Hepatocyte (in vitro differentiated cells): ENCODE data around the gene CDH4. TPM values are rescaled to one million over a fixed set of nuclear protein-coding genes. Genes with fewer than 3 reads are reported as not detected.
"Not testable (repeated sequence)": the region's sequence is repeated elsewhere in the genome, so short reads cannot be mapped to it uniquely, and the experiment has no call there.

ENCODE experiments used
- DNase-seq: peaks from one replicate; pipeline ENCODE4 v3.0.0-alpha.2; 2016; ENCODE audit warnings: low spot score
- H2AFZ ChIP-seq: fragments of 200-600 bp; sonication (generic); 2 replicates; pipeline ENCODE4 v1.6.0; 2016; ENCODE audit warnings: antibody characterized with exemption, mild to moderate bottlenecking
- H3K27ac ChIP-seq: fragments of 200-600 bp; sonication (generic); 2 replicates; pipeline ENCODE4 v1.5.1; 2016; ENCODE audit warnings: mild to moderate bottlenecking
- H3K27me3 ChIP-seq: fragments of 200-600 bp; sonication (generic); 2 replicates; pipeline ENCODE4 v1.6.1; 2016
- H3K36me3 ChIP-seq: fragments of 200-600 bp; sonication (generic); replicated peaks from 2 replicates; pipeline ENCODE4 v1.5.1; 2016; ENCODE audit warnings: low read depth; ENCODE audit not compliant: insufficient read depth
- H3K4me1 ChIP-seq: fragments of 200-600 bp; sonication (generic); 2 replicates; pipeline ENCODE4 v1.5.1; 2016; ENCODE audit warnings: mild to moderate bottlenecking, moderate library complexity; ENCODE audit not compliant: insufficient read depth
- H3K4me2 ChIP-seq: fragments of 200-600 bp; sonication (generic); 2 replicates; pipeline ENCODE4 v1.6.0; 2016
- H3K4me3 ChIP-seq: fragments of 200-600 bp; sonication (generic); 2 replicates; pipeline ENCODE4 v1.5.1; 2016; ENCODE audit warnings: mild to moderate bottlenecking
- H3K79me2 ChIP-seq: fragments of 200-600 bp; sonication (generic); 2 replicates; pipeline ENCODE4 v1.6.0; 2017; ENCODE audit warnings: mild to moderate bottlenecking
- H3K9me2 ChIP-seq: fragments of 200-600 bp; sonication (generic); replicated peaks from 2 replicates; pipeline ENCODE4 v1.6.0; 2017; ENCODE audit warnings: mild to moderate bottlenecking; ENCODE audit not compliant: insufficient read depth
- H3K9me3 ChIP-seq: fragments of 200-600 bp; sonication (generic); 2 replicates; pipeline ENCODE4 v1.5.1; 2016; ENCODE audit warnings: low read depth, mild to moderate bottlenecking
- H4K20me1 ChIP-seq: fragments of 200-600 bp; sonication (generic); 2 replicates; pipeline ENCODE4 v1.6.0; 2016; ENCODE audit warnings: mild to moderate bottlenecking; ENCODE audit not compliant: insufficient read depth, poor library complexity, severe bottlenecking
- EZH2 ChIP-seq: fragments of 200-600 bp; sonication (generic); IDR thresholded peaks from 2 replicates; pipeline ENCODE4 v1.6.1; 2016; ENCODE audit warnings: antibody characterized with exemption, mild to moderate bottlenecking, borderline replicate concordance
- EZH2phosphoT487 ChIP-seq: fragments of 200-600 bp; sonication (generic); IDR thresholded peaks from one replicate; pipeline ENCODE4 v1.6.1; 2018; ENCODE audit warnings: antibody characterized with exemption, mild to moderate bottlenecking, low read depth, moderate library complexity; ENCODE audit not compliant: unreplicated experiment, severe bottlenecking
- WGBS: methylation state at CpG from one replicate; pipeline ENCODE4 v1.1.6; 2016; ENCODE audit warnings: low lambda C conversion rate; ENCODE audit errors: missing lambda C conversion rate; 5-methylcytosine and 5-hydroxymethylcytosine counted together
- polyA plus RNA-seq: library from polyadenylated mRNA; unstranded; fragments of >200 nt; fragmentation: Nextera tagmentation; extraction: Ambion mirVana; gene quantifications from 2 replicates; pipeline ENCODE4 v1.2.1, GENCODE V29; 2016
- total RNA-seq: library from RNA; depleted of rRNA; stranded (reverse); fragments of >200 nt; gene quantifications from 2 replicates; pipeline ENCODE4 v1.2.3, GENCODE V29; 2014
- TF ChIP-seq, protein P1 (sequence below): fragments of 200-600 bp; sonication (generic); IDR thresholded peaks from 2 replicates; pipeline ENCODE4 v1.5.1; 2016; ENCODE audit warnings: antibody characterized with exemption, mild to moderate bottlenecking; ENCODE audit not compliant: poor library complexity

The CDH4 gene
- total and polyA plus RNA-seq, 2 experiments from 2014 or later, result 0.53 to 0.73 TPM

DNA sequence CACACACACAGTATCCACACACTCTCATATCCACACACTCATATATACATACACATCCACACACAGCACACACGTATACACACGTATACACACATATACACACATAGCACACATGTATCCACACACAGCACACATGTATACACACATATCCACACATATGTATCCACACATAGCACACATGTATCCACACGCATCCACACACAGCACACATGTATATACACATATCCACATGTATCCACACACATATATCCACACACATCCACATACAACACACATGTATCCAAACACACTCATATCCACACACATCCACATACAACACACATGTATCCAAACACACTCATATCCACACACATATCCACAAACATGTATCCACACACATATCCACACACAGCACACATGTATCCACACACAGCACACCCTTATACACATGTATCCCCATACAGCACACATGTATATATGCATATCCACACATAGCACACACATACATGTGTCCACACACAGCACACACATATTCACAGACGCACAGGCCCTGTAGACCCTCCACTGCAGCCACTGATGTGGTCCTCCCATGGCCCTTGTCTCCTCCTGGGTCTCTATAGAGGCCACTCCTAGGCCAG, 172.1 kb downstream of the CDH4 start:
- Histone ChIP-seq H3K27me3 (peaks cover 9% of the 10 kb centered on the region), H3K27ac (no peak overlapping the region), H2AFZ (no peak overlapping the region), H3K9me3 (no peaks in the 10 kb centered on the region), H4K20me1 (no peaks in the 10 kb centered on the region), H3K4me1 (no peaks in the 10 kb centered on the region), H3K79me2 (no peaks in the 10 kb centered on the region), H3K36me3 (no peaks in the 10 kb centered on the region), H3K4me3 (no peak overlapping the region), H3K9me2 (no peaks in the 10 kb centered on the region), H3K4me2 (no peak overlapping the region)
- no peak for TF ChIP-seq EZH2phosphoT487
- TF ChIP-seq, protein P1, sequence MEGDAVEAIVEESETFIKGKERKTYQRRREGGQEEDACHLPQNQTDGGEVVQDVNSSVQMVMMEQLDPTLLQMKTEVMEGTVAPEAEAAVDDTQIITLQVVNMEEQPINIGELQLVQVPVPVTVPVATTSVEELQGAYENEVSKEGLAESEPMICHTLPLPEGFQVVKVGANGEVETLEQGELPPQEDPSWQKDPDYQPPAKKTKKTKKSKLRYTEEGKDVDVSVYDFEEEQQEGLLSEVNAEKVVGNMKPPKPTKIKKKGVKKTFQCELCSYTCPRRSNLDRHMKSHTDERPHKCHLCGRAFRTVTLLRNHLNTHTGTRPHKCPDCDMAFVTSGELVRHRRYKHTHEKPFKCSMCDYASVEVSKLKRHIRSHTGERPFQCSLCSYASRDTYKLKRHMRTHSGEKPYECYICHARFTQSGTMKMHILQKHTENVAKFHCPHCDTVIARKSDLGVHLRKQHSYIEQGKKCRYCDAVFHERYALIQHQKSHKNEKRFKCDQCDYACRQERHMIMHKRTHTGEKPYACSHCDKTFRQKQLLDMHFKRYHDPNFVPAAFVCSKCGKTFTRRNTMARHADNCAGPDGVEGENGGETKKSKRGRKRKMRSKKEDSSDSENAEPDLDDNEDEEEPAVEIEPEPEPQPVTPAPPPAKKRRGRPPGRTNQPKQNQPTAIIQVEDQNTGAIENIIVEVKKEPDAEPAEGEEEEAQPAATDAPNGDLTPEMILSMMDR, result no peak
- TF ChIP-seq EZH2, result no peak
- WGBS, result 87% methylated on average over 4 of the region's 4 CpGs
- no peak for DNase-seq

DNA sequence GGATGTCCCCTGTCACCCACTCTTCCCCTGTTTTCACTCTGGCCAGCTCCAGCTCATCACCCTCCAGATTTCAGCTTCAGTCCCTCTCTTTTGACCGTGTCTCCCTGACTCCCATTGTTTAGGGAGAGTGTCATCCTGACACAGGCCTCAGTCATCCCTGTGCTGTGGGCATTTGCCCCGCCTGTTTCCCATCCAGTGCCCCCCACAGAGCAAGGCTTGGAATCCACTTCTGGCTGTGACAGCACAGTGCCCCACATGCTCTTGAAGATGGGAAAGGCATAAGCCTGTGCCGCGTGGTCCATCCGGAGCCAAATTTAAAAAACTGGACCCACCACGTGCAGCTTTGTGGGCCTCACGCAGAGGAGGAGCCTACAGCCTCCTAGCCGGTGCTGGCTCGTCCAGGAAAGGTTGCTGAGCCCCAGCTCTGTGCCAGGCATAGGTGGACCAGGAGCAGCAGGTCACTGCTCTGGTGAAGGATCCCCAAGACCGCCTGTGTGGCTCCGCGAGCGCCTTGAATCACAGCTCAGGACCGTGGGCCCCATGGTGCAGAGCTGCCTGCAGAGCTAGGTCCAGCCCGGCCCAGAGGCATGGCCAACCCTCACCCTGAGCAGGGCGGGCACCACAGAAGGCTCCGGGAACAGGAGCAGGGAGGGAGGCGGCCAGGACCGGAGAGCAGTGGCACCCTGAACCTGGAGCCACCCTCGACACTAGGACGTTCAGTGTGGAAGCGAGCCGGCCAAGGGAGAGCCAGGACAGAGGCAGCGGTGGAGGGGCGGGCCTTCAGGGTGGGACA, 172.8 kb downstream of the CDH4 start:
- Histone ChIP-seq H3K79me2 (no peaks in the 10 kb centered on the region), H3K9me2 (no peaks in the 10 kb centered on the region), H3K27ac (no peak overlapping the region), H3K4me1 (no peaks in the 10 kb centered on the region), H4K20me1 (no peaks in the 10 kb centered on the region), H3K9me3 (no peaks in the 10 kb centered on the region), H3K36me3 (no peaks in the 10 kb centered on the region), H2AFZ (no peak overlapping the region), H3K27me3 (peaks cover 9% of the 10 kb centered on the region), H3K4me2 (no peak overlapping the region), H3K4me3 (no peak overlapping the region)
- no peak for DNase-seq
- WGBS, result 95% methylated on average over 25 of the region's 25 CpGs
- TF ChIP-seq EZH2phosphoT487, result no peak
- TF ChIP-seq EZH2, result no peak
- TF ChIP-seq, protein P1, result no peak

DNA sequence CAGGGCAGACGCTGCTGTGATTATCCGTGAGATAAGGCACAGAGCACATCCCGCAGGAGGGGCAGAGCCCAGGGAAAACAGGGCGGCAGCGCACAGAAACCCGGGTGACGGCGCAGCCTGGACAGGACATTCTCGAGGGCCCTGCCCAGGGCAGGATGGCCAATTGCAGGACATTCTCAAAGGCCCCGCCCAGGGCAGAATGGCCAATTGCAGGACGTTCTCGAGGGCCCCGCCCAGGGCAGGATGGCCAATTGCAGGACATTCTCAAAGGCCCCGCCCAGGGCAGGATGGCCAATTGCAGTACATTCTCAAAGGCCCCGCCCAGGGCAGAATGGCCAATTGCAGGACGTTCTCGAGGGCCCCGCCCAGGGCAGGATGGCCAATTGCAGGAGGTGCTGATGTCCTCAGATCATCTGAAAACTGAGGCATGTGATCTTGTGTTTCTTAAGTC, 173.5 kb downstream of the CDH4 start:
- H3K27ac ChIP-seq, H3K36me3 ChIP-seq, H3K9me2 ChIP-seq, H3K4me1 ChIP-seq, H2AFZ ChIP-seq, H3K27me3 ChIP-seq, H3K4me2 ChIP-seq, H3K9me3 ChIP-seq, H3K4me3 ChIP-seq, DNase-seq, H3K79me2 ChIP-seq, H4K20me1 ChIP-seq: not testable (repeated sequence)
- 93% methylated on average over 17 of the region's 18 CpGs for WGBS

DNA sequence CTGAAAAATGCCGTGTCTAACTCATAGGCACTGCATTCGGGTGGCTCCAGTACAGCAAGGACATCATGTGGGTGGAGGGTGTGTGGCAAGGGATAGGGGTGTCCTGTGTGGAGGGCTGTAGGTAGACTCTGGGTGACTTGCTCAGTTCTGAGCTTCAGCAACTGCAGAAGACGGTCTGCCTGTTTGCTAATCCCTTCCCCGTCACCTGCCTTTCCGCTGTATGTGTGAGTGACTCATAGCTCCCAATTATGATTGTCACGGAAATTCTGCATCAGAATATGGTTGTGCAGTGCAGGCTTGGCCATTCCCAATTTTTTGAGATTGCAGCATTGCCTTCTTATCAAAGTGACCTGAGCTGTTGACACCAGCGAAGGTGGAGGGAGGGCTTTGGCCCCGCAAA, 174.3 kb downstream of the CDH4 start:
- Histone ChIP-seq H3K9me2 (no peaks in the 10 kb centered on the region), H3K9me3 (no peaks in the 10 kb centered on the region), H2AFZ (no peak overlapping the region), H4K20me1 (no peaks in the 10 kb centered on the region), H3K27ac (no peak overlapping the region), H3K4me1 (no peaks in the 10 kb centered on the region), H3K4me3 (no peak overlapping the region), H3K27me3 (peaks cover 9% of the 10 kb centered on the region), H3K79me2 (no peaks in the 10 kb centered on the region), H3K4me2 (no peak overlapping the region), H3K36me3 (no peaks in the 10 kb centered on the region)
- no peak for DNase-seq
- TF ChIP-seq, protein P1, result no peak
- TF ChIP-seq EZH2phosphoT487 (no peak), EZH2 (no peak)
- WGBS, result 76% methylated on average over 8 of the region's 8 CpGs
